OCI-LY1 (cell line): Measurements from ENCODE around the gene AQP7.

ENCODE experiments used
- H2AFZ ChIP-seq: fragments of 200-600 bp; sonication (generic), shearing (Covaris generic); 2 replicates; pipeline ENCODE4 v1.6.0; 2014; ENCODE audit warnings: antibody characterized with exemption, mild to moderate bottlenecking, low read length
- H3F3A ChIP-seq: fragments of 200-600 bp; sonication (generic), shearing (Covaris generic); 2 replicates; pipeline ENCODE4 v1.6.0; 2014; ENCODE audit warnings: mild to moderate bottlenecking, antibody characterized with exemption, low read length, moderate library complexity; ENCODE audit not compliant: insufficient read depth
- H3K27ac ChIP-seq: fragments of 200-600 bp; sonication (generic); 2 replicates; pipeline ENCODE4 v1.5.1; 2014; ENCODE audit warnings: low read length, mixed run types, mild to moderate bottlenecking, low read depth; ENCODE audit not compliant: poor library complexity, severe bottlenecking
- H3K27me3 ChIP-seq: fragments of 200-600 bp; sonication (generic); 2 replicates; pipeline ENCODE4 v1.6.0; 2014; ENCODE audit warnings: antibody characterized with exemption, mild to moderate bottlenecking, low read length, moderate library complexity; ENCODE audit not compliant: insufficient read depth
- H3K36me3 ChIP-seq: fragments of 200-600 bp; sonication (generic); 2 replicates; pipeline ENCODE4 v1.6.1; 2014; ENCODE audit warnings: mild to moderate bottlenecking, antibody characterized with exemption, low read length, moderate library complexity, mixed read lengths; ENCODE audit not compliant: insufficient read depth
- H3K4me1 ChIP-seq: fragments of 200-600 bp; sonication (generic); 2 replicates; pipeline ENCODE4 v1.5.1; 2014; ENCODE audit warnings: mild to moderate bottlenecking, low read length, moderate library complexity; ENCODE audit not compliant: insufficient read depth, severe bottlenecking
- H3K4me2 ChIP-seq: fragments of 200-600 bp; sonication (generic), shearing (Covaris generic); 2 replicates; pipeline ENCODE4 v1.6.1; 2014; ENCODE audit warnings: low read length
- H3K4me3 ChIP-seq: fragments of 200-600 bp; sonication (generic); 2 replicates; pipeline ENCODE4 v1.5.1; 2014; ENCODE audit warnings: low read length, low read depth, mild to moderate bottlenecking, mixed read lengths; ENCODE audit not compliant: poor library complexity, severe bottlenecking
- H3K79me2 ChIP-seq: fragments of 200-600 bp; shearing (Covaris generic); 2 replicates; pipeline ENCODE4 v1.6.1; 2016; ENCODE audit warnings: mixed run types, low read length, mixed read lengths; ENCODE audit not compliant: insufficient read depth
- H3K9ac ChIP-seq: fragments of 200-600 bp; sonication (generic), shearing (Covaris generic); 2 replicates; pipeline ENCODE4 v1.6.1; 2014; ENCODE audit warnings: mild to moderate bottlenecking, low read length, mixed read lengths
- H3K9me2 ChIP-seq: fragments of 200-600 bp; sonication (generic), shearing (Covaris generic); 2 replicates; pipeline ENCODE4 v1.6.1; 2014; ENCODE audit warnings: low read depth, mild to moderate bottlenecking, low read length, mixed read lengths
- H3K9me3 ChIP-seq: fragments of 200-600 bp; shearing (Covaris generic); 2 replicates; pipeline ENCODE4 v1.6.1; 2014; ENCODE audit warnings: low read length, mixed read lengths
- H4K20me1 ChIP-seq: fragments of 200-600 bp; sonication (generic), shearing (Covaris generic); 2 replicates; pipeline ENCODE4 v1.6.0; 2016; ENCODE audit warnings: mild to moderate bottlenecking, low read length; ENCODE audit not compliant: insufficient read depth
- EZH2 ChIP-seq: fragments of 200-600 bp; sonication (generic), shearing (Covaris generic); IDR thresholded peaks from 2 replicates; pipeline ENCODE4 v1.8.0; 2017; ENCODE audit warnings: borderline replicate concordance, mixed run types, mild to moderate bottlenecking, antibody characterized with exemption, low read length, moderate library complexity, mixed read lengths
- TF ChIP-seq, protein P1 (sequence below): fragments of 200-600 bp; sonication (generic), shearing (Covaris generic); IDR thresholded peaks from 2 replicates; pipeline ENCODE4 v1.5.1; 2017; ENCODE audit warnings: mild to moderate bottlenecking, antibody characterized with exemption, low read length, moderate library complexity, mixed read lengths

The AQP7 gene

DNA sequence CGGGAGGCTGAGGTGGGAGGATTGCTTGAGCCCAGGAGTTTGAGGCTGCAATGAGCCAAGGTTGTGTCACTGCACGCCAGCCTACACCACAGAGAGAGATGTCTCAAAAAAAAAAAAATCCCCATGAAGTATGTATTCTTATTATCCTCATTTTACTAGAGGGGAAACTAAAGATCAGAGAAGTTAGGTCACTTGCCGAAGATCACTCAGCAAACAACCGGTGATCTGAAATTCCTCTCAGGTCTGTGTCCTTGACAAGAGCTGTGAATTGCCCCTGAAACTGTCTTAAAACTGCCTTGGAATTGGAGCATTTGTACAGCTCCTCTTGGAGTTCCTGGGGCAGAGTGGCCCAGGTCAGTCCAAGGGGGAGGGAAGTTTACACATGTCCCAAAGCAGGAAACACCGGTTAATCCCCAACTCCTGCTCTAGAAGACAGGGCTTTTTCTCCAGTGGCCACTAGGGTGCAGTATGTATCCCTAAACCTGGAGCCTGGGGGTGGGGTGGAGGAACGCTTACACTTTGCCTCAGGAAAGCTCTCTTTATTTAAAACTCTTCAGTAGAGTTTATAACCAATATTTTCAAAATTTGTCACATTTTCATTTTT, 27.6 kb downstream of the AQP7 start:
- H3K4me3 ChIP-seq = no peak overlapping the region
- no peaks in the 10 kb centered on the region for H3K9me3 ChIP-seq
- H3K9me2 ChIP-seq = no peaks in the 10 kb centered on the region
- no peaks in the 10 kb centered on the region for H3K79me2 ChIP-seq
- H3F3A ChIP-seq = no peaks in the 10 kb centered on the region
- no peak overlapping the region for H3K27ac ChIP-seq
- H3K4me2 ChIP-seq = no peak overlapping the region
- H4K20me1 ChIP-seq = no peaks in the 10 kb centered on the region
- peaks cover 22% of the 10 kb centered on the region for H3K36me3 ChIP-seq
- no peak overlapping the region for H2AFZ ChIP-seq
- TF ChIP-seq EZH2 = no peak
- TF ChIP-seq, protein P1, sequence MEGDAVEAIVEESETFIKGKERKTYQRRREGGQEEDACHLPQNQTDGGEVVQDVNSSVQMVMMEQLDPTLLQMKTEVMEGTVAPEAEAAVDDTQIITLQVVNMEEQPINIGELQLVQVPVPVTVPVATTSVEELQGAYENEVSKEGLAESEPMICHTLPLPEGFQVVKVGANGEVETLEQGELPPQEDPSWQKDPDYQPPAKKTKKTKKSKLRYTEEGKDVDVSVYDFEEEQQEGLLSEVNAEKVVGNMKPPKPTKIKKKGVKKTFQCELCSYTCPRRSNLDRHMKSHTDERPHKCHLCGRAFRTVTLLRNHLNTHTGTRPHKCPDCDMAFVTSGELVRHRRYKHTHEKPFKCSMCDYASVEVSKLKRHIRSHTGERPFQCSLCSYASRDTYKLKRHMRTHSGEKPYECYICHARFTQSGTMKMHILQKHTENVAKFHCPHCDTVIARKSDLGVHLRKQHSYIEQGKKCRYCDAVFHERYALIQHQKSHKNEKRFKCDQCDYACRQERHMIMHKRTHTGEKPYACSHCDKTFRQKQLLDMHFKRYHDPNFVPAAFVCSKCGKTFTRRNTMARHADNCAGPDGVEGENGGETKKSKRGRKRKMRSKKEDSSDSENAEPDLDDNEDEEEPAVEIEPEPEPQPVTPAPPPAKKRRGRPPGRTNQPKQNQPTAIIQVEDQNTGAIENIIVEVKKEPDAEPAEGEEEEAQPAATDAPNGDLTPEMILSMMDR = peak; percentile 86
- no peaks in the 10 kb centered on the region for H3K4me1 ChIP-seq
- H3K27me3 ChIP-seq = no peaks in the 10 kb centered on the region
- H3K9ac ChIP-seq = no peak overlapping the region

DNA sequence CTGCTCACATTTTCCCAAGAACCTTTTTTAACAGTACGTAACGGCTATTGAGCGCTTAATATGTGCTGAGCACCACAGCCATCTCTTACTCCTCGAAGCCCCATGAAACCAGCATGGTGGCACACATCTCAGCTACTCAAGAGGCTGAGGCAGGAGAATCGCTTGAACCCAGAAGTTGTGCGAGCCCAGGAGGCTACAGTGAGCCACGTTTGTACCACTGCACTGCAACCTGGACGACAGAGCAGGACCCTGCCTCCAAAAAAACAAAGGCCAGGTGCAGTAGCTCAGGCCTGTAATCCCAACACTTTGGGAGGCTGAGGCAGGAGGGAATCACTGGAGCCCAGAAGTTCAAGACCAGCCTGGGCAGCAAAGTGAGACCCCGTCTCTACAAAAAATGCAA, 28.2 kb downstream of the AQP7 start:
- Histone ChIP-seq H2AFZ (no peak overlapping the region), H3K27ac (no peak overlapping the region)
- no peak for TF ChIP-seq EZH2
- TF ChIP-seq, protein P1 = no peak

DNA sequence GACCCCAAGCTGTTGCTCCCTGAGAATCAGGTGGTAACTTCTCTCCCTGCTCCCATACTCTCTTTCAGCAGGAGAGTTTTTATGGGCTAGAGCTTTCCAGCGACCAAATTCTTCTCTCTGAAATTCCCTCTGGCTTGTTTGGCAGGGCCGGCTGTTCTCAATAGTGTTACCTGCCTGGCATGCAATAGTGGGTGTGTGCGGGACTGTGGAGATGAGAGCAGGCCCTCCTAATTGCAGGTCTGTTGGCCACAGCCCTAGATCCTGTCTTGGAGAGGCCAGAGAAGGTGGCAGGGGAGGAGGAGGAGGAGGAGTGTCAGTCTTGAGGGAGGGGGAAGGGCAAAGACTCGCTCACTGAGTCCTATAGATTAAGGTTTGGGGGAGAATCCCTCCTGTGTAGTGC, 29.5 kb downstream of the AQP7 start:
- no peak for TF ChIP-seq EZH2
- TF ChIP-seq, protein P1 = no peak
- Histone ChIP-seq H4K20me1 (no peaks in the 10 kb centered on the region), H3K27ac (no peak overlapping the region), H3K9me3 (no peaks in the 10 kb centered on the region), H3K9me2 (no peaks in the 10 kb centered on the region), H2AFZ (no peak overlapping the region), H3K4me1 (no peaks in the 10 kb centered on the region), H3K79me2 (no peaks in the 10 kb centered on the region), H3F3A (no peaks in the 10 kb centered on the region), H3K9ac (no peak overlapping the region), H3K27me3 (no peaks in the 10 kb centered on the region), H3K36me3 (peaks cover 38% of the 10 kb centered on the region), H3K4me2 (no peak overlapping the region), H3K4me3 (no peak overlapping the region)

More for the DNA sequence above, 28.2 kb downstream of the AQP7 start:
- Histone ChIP-seq H3K4me3 (no peak overlapping the region), H3K9me3 (no peaks in the 10 kb centered on the region), H3K36me3 (peaks cover 28% of the 10 kb centered on the region), H3K9me2 (no peaks in the 10 kb centered on the region), H3F3A (no peaks in the 10 kb centered on the region), H3K4me1 (no peaks in the 10 kb centered on the region), H3K27me3 (no peaks in the 10 kb centered on the region), H3K9ac (no peak overlapping the region), H3K4me2 (no peak overlapping the region), H3K79me2 (no peaks in the 10 kb centered on the region), H4K20me1 (no peaks in the 10 kb centered on the region)
